Suppressor macrophage treated with lipopolysaccharide for 4 hours (primary cell): Measurements from ENCODE around the gene TSPAN3.

Source experiments
- DNase-seq: peaks from one replicate; pipeline ENCODE4 v3.0.0-alpha.2; 2020

TSPAN3 gene

DNA sequence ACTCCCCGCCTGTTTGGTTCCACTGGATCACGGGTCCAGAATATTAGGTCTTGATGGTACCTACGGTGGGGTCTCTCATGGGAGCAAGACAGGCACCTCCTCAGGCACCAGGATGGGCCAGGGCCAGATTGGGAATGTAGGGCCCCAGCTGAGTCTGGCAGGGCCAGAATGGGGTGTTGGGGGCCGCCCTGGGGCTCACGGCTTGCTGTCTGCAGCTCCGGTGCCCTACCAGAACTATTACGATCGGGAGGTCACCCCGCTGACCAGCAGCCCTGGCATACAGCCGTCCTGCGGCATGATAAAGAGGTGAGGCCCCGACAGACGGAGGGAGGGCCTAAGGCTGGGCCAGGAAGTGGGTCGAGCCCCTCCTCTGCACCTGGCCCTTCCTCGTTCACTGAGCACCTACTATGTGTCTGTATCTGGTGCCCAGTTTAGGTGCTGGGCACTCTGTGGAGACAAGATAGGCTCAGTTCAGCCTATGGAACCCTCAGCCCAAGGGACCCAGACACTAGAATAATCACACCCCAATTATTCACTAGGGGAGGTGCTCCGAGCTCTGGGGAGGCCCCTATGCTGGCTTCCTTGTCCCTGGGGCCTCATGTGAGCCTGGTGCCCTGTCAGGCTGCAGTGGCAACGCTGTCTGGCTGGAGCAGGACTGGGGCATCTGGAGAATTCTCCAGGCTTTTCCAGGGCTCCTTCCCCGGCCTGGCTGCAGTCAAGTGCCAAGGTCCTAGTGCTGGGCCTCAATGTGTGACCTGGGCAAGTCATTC lies 38.1 kb downstream of the TSPAN3 start:
- no peak for DNase-seq

DNA sequence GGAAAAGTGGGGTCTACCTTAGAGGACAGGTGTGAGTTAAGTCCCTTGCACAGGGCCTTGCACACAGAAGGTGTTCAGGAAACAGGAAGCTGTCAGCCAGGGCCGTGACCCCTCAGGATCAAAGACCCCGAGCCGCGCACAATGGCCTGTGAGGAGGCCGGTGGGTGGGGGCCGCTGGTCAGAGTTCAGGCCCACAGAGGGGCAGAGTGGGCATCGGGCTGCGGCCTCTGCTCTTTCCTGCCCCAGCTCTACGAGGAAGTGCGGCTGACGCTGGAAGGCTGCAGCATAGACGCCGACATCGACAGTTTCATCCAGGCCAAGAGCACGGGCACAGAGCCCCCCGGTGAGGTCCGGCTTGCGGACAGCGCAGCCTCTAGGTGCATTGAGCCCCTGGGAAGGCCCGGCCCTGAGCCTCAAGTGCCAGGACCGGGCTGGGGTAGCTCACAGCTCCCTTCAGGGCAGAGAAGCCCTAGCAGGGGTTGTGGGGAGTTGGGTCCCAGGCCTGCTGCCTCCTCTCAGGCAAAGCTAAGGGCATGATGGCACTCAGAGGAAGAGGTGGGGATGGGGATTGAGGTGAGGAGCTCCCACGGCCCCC lies 38.8 kb downstream of the TSPAN3 start:
- DNase-seq: no peak

DNA sequence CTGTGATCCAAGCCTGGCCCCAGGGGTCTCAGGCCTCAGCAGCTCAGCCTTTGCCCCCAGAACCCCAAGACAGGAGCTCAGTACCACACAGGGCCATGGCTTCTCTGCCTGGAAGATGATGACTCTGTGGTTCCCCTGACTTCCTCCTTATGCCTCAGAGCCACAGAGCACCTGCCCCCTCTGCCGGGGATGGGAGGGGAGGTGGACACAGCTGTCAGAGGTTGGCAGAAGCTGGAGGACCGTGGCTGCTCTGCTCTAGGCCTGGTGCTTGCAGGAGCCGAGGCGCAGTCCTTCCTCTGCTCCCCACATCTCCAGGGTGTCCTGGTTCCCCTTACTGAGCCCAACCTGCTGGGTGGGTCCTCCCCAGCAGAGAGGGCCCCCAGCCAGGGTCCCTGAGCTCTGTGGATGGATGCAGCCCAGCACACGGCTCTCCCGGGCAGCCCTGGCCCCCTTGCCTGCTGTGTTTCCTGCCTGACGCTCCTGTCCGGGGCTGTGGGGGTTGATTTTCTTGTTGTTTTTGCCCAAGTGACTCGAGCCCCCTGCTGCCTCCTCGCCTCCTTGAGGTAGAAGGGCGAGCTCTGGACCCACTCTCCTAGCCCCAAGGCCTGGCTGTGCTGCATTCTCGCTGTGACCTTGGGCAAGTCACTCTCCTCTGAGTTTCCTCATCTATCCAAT lies 39.4 kb downstream of the TSPAN3 start:
- DNase-seq: no peak

DNA sequence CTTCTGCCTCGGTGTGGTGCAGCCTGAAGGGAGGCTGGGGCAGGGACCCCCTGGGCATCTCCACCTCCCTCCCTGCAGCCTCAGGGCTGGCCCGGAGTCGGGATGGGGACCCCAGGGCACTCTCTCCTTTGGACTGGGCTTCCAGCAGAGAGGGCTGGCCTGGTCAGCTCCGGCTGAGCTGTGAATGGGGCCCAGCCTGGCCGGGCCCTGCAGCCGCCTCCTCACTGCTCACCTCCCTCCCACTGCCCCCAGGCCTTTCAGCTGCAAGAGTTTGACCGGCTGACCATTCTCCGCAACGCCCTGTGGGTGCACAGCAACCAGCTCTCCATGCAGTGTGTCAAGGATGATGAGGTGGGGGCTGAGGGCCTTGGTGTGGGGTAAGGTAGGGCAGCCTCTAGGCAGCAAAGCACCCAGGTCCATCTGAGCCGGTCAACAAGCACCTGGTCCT lies 40.0 kb downstream of the TSPAN3 start:
- no peak for DNase-seq

DNA sequence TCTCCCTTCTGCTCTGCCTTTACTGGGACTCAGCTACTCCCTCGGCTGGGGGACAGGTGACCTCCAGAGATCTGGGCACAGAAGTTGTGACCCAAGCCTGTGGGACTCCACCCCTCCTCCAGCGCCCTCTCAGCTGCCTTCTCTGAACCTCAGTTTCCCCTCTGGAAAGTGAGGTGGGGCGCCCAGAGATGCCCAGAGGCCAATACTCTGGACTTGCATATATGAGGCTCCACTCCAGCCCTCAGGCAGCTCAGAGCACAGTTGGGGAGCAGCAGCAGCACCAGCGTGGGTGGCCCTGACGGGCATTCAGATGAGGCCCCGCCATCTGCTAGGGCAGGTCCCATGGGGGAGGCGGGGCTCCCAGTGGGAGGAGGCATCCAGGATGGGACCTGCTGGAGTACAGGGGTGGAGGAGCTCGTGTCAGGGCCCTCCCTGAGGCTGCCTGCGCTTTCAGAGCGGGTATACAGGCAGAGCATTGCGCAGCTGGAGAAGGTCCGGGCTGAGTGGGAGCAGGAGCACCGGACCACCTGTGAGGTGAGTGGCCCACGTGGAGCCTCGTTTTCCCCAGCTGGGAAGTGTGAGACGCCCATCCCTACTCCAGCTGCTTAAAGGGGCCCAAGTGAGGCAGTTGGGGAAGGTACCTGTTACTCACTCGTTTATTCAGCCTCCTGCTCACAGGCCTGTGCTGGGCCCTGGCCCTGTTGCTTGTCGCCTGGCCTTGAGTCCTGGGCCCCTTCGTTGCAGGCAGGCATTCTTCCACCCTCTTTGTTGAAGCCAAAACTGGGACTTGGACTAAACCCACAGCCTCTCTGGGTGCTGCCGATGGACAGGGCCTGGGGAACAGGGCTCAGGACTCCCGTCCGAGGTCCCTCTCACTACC lies 40.6 kb downstream of the TSPAN3 start:
- DNase-seq: no peak

DNA sequence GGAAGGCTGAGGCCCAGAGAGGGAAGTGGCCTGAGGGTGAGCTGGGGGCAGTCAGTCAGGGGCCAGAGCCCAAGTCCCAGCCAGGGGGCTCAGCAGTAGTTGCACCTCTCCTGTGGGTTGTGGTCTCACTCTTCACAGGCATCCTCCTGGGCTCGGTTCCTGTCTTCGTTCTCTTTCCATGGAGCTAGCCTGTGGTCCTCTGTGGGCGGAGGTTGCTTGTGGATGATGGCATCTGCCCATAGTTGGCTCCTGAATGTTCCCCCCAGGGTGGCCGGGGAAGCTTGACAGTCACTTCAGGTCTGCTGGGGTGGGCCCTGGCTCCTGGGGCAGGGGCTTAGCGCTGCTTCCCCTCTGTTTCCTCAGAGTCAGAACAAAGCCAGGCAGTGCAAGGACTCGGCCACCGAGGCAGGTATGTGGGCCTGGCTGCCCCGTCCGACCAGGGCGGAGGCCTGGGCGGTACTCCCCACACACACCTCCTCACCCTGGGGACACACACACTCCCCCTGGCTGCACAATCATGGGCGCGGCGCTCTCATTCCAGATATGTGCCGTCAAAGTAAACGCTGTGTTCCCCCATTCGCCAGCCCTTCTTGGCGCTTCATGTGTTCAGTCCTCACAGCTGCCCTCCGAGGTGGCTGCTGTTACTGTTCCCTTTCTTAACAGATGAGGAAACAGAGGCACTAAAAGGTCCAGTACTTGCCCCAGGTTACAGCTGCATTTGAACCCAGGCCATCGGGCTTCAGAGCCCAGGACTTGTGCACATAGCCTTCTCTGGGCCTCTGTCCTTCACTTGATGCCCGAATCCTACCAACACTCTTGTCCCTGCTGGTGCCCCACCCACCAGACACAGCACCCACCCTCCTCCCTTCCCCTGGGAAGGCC lies 41.5 kb downstream of the TSPAN3 start:
- DNase-seq: no peak

DNA sequence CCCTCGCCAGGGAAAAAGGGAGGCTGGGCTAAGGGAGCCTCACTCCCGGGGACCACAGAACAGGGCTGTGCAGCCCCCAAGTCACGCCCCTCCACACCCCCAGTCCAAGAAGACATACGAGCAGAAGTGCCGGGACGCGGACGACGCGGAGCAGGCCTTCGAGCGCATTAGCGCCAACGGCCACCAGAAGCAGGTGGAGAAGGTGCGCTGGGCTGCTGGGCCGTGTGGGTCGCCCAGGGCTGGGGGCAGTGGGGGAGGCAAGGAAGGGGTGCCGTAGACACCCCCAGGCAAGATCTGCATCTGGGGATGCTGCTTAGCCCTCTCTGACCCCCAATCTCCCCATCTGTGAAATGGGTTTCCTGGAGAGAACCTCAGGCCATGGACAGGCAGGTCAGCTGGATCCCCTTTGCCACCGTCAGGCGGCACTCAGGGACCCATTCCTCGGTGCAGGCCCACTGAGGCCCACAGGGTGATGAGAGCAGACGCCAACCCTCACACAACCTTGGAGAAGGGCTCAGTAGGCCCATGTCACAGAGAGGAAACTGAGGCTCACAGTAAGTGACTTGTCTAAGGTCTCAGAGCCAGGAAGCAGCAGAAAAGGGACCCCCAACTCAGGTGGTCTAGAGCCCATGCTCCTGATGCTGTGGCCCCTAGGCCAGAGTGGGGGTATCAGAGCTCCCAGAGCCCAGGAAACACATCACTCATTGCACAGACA lies 42.3 kb downstream of the TSPAN3 start:
- no peak for DNase-seq

DNA sequence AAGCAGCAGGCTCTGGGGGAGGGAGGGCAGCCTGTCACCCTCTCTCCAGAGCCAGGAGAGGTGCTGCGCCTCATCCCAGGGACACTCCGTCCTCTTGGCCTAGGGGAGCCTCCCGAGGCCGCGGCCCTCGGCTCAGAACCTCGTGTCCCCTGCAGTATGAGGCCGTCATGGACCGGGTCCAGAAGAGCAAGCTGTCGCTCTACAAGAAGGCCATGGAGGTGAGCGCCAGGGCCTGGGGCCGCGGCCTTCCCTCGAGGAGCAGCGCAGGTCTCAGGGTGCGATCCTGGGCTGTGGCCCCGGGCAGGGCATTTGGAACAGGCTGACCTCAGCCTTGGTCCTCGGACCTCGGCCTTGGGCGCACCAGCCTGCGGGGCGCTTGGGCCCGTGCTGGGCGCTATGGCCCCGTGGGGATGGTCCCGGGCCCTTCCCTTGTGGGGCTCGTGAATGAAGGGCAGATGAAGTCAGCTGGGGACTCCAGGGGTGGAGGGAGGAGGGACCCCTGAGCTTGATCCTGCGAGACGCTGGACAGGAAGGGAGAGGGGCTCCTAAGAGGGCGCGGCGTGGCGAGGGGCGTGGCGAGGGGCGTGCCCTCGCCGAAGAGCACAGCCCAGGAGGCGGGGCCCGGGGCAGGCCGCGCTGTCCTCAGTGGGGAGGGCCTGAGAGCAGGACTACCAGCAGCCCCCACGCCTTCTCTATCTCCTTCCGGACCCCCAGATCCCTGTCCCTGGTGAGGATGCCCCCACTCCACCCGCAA lies 43.0 kb downstream of the TSPAN3 start:
- no peak for DNase-seq

DNA sequence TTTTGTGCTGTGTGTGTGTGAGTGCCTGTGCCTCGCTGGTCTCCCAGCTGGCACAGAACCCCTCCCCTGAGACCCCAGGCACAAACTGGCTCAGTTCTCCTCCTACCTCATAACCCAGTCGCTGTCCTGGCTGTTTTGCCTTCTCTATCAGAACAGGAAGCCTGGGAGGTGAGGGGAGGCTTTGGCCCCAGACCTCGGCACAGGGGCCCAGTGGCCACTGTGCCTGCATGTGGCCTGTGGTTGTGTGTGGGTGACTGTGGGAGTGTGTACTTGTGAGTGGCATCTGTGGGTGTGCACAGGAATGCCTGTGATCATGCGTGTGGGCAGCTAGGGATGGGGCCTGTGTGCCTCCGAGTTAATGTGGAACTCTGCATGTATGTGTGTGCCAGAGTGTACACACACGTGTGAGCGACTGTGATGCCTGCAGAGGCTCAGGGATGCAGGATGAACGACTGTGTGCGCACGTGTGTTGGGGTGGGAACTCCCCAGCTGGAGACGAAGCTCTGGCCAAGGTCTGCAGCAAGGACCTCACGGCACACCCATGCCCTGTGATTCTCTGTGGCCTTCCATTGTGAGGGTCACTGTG lies 43.7 kb downstream of the TSPAN3 start:
- no peak for DNase-seq

DNA sequence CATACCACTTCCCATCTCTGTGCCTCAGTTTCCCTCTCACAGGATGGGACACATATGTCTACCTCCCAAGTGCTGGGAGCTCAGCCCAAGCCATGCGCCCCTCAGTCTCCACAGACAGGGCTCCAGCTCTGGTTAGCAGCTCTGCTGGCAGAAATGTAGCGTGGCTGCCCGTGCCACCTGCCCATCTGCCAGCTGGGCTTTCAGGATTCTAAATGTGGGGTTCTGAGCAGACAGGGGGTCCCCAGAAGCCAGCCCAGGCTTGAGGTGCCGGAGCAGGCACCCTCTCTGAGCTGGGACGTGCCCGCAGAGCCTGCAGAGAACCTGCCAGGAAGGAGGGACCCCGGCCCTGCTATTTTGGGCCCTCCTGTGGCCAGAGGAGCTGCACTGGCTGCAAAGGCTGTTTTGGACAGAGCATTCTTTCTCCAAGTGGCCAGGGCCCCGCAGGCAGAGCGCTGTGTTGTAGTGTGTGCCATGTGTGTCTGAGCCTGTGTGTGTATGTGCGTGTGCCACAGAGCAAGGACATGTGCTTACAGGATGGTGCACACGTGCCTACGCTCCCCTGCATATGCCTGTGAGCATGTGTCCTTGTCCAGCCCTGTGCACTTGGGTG lies 44.3 kb downstream of the TSPAN3 start:
- no peak for DNase-seq

DNA sequence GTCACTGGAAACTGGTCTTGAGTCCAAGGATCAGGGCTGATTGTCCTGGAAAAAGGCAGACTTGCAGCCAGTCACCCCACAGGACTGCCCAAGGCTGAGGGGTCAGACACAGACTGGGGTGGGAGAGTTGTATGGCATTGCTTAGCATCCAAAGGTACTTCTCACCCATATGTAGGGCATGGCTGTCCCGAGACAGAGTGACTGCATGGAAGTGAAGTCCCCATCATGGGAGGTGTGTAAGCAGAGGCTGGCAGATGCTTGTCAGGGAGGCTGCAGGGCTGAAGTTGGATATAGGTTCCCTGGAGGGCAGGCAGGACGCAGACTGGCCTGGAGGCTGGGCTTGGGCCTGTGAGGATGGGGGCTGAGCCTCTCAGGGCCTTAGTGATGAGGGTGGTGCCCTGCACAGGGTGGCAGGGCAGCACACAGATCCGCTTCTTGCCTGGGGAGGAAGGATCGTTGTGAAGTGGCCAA lies 44.9 kb downstream of the TSPAN3 start:
- no peak for DNase-seq

DNA sequence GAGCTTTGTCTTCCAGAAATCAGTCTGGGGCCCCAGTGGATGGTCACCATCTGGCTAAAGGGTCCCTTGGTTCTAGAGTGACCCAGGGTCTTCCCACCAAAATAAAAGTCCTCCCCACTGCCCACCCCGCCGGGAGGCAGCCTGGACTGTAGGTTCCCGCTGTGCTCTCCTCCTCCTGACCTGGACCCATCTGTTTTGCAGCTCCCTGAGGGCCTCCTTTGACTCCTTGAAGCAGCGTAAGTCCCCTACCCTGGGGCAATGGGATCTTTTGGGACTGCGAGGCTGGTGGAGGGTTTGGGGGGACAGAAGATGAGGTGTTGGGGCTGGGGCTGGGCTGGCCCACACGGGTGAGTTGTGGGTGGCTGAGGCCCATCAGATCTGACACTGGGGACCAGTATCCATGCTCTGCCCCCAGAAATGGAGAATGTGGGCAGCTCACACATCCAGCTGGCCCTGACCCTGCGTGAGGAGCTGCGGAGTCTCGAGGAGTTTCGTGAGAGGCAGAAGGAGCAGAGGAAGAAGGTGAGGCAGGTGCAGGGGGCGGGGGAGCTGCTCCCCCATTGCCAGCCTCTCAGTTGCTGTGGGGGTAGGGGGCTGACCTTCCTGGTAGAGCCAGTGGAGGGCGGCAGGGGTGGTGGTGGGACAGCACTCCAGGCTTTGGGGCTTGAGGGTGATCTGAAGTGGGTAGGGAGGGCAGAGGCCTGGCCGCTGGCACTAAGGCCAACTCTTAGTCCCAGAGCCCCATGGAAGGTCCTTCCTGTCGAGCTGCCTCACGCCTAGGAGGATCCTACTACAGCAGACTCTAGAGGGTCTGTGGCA lies 45.6 kb downstream of the TSPAN3 start:
- DNase-seq: no peak

DNA sequence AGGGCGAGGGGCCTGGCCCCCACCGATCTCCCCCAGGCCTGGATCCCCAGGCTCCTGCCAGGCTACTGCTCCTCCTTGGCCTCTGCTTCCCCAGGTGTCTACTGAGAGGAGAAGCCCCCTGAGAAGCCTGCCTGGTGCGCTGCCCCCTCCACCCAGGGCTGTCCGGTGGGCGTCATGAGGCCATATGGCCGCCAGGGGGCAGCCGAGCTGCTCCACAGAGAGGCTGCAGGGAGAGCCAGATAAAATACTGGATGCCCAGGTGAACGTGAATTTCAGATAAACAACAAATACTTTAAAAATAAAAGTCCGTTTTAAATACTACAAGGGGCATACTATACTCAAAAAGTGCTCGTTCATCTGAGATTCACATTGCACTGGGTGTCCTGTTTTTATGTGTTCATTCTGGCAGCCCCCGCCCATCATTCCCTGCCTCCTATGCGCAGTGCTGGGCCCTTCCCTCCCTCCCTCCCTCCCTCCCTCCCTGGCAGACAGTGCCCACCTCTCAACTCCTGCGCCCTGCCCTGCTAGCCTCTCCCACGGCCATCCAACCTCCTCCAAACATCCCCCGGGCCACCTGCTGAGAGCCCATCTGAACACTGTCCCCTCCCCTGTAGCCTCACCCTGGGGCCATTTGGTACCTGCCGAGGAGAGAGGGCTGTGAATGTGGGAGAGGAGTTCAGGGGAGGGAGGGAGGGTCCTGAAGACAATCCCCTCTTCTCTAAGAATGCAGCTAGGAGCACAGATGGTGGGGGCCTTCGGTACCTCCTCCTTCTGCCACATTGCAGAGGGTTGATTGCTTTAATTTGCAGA lies 46.4 kb downstream of the TSPAN3 start:
- DNase-seq: peak; percentile 74

DNA sequence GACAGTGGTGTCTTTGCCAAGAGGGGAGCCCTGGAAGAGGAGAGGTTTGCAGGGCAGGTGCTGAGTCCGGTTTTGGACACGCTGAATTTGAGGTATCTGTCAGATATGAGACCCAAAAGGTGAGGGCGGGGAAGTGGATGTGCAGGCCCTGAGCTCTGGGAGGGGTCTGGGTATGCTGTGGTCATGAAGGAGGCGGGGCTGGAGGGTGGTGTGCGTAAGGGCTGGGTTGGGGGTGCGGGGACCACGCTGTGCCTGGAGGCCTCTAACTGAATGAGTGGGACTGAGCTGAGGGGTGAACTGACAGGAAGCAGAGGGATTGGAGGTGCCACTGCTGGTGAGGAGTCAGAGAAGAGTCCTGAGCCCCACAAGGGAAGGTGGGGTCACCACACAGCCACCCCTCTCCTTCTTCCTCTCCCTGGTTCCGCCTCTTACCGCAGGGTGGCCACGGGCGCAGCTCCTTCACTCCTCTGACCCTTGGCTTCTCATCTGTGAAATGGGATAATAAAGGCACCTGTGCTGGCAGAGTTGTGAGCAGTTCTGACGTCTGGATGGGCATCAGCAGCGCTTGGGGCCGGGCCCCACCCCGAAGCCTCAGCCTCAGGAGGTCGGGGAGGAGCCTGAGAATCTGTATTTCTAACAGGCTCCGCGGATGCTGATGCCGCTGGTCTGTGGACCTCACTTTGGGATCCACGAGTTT lies 47.2 kb downstream of the TSPAN3 start:
- DNase-seq: no peak

DNA sequence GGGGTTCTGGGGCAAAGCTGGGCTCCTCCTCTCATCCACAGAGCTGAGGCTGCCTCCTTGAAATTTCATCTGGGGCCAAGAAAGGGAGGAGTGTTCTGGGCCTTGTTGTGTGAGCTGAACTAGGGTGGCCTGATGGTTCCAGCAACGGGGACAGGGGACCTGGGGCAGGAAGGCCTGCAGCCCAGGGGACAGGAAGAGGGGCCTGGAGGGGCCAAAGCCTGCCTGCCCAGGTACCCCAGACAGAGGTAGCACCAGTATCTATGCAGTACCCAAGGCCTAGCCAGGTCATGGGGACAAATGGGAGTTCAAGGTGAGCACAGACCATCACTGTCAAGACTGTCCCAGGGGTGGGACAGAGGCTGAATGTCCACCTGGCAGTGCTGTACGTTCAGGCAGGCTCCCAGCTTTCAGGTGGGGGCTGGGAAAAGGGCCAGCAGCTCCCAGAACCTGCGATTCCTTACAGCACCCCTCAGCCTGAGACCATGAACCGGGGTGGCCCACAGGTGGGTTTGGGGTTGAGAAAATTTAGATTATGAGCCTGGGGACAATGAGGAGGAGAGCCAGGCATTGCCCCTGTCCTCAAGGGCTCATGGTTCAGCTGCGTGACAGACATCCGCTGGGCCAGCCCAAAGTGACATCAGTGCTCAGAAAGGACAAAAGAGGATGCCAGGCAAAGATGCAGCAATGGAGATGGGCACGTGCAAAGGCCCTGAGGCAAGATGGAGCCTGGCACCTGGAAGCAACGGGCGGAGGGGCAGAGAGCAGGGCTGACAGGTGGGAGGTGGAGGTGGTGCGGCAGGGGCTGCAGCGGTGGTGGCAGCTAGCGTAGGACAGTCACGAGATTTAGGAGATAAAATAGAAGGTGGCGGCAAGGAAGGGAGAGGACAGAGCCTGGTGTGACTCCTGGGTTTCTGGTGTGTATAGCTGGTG lies 48.0 kb downstream of the TSPAN3 start:
- DNase-seq: no peak

DNA sequence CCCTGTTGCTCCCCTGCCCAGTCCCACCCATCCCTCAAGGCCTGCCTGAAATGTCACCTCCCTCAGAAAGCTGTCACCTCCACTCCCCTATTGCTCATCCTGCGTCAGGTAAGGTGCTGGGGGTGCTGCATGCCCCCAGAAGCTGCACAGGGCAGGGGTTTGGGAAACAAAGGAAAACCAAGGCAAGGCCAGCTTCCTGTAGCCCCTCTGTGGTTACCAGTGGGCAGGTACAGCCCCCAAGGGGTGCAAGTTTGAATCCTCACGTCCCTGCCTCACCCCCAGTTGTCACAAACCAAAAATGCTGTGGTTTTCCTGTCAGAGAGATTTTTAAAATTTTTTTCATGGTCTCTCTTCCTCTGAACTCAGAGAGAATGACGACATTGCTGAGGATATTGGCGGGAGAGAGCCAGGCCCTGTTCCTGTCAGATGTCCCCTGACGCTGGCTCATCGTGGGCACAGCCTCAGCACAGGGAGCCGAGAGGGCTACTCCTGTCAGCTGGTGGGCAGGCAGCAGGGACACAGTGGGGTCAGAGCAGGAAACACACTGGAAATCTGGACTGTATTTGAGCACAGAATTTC lies 49.0 kb downstream of the TSPAN3 start:
- peak; percentile 90 for DNase-seq
